ENCODE data around the gene RHBG.

GRCh38 chr1:156347331-156347730, 21.7 kb upstream of the RHBG start:
- TF ChIP-seq SNAI2 (CRISPR knock-in tag; IDR thresholded peaks at IDR 0.05) (no peak), ESRRG (CRISPR knock-in tag; IDR thresholded peaks at IDR 0.05) (no peak), ZFP30 (CRISPR knock-in tag; IDR thresholded peaks at IDR 0.05) (no peak), ARNTL (CRISPR knock-in tag; IDR thresholded peaks at IDR 0.05; ENCODE audit: borderline replicate concordance, low read depth) (no peak), ZNF70 (CRISPR knock-in tag; IDR thresholded peaks at IDR 0.05) (no peak), PATZ1 (CRISPR knock-in tag; IDR thresholded peaks at IDR 0.05; ENCODE audit: borderline replicate concordance) (no peak)
- TF ChIP-seq, protein P1, sequence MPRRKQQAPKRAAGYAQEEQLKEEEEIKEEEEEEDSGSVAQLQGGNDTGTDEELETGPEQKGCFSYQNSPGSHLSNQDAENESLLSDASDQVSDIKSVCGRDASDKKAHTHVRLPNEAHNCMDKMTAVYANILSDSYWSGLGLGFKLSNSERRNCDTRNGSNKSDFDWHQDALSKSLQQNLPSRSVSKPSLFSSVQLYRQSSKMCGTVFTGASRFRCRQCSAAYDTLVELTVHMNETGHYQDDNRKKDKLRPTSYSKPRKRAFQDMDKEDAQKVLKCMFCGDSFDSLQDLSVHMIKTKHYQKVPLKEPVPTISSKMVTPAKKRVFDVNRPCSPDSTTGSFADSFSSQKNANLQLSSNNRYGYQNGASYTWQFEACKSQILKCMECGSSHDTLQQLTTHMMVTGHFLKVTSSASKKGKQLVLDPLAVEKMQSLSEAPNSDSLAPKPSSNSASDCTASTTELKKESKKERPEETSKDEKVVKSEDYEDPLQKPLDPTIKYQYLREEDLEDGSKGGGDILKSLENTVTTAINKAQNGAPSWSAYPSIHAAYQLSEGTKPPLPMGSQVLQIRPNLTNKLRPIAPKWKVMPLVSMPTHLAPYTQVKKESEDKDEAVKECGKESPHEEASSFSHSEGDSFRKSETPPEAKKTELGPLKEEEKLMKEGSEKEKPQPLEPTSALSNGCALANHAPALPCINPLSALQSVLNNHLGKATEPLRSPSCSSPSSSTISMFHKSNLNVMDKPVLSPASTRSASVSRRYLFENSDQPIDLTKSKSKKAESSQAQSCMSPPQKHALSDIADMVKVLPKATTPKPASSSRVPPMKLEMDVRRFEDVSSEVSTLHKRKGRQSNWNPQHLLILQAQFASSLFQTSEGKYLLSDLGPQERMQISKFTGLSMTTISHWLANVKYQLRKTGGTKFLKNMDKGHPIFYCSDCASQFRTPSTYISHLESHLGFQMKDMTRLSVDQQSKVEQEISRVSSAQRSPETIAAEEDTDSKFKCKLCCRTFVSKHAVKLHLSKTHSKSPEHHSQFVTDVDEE (CRISPR knock-in tag; IDR thresholded peaks at IDR 0.05): no peak

Measured in SK-N-SH treated with all-trans-retinoic acid at 6 μM for 48 hours (cell line).